Neural cell (in vitro differentiated cells): Measurements from ENCODE around the gene LSM6.

Experiments
- POLR2AphosphoS5 ChIP-seq: IDR thresholded peaks from 2 replicates; pipeline ENCODE4 v1.6.1; 2012
- TF ChIP-seq, protein P1 (sequence below): fragments of 450-650 bp; IDR thresholded peaks from 2 replicates; pipeline ENCODE4 v1.5.1; 2014; ENCODE audit warnings: antibody characterized with exemption, mild to moderate bottlenecking, moderate library complexity; ENCODE audit not compliant: poor library complexity, severe bottlenecking
- TF ChIP-seq, protein P2 (sequence below): IDR thresholded peaks from 2 replicates; pipeline ENCODE4 v1.6.1; 2012; ENCODE audit warnings: borderline replicate concordance

DNA sequence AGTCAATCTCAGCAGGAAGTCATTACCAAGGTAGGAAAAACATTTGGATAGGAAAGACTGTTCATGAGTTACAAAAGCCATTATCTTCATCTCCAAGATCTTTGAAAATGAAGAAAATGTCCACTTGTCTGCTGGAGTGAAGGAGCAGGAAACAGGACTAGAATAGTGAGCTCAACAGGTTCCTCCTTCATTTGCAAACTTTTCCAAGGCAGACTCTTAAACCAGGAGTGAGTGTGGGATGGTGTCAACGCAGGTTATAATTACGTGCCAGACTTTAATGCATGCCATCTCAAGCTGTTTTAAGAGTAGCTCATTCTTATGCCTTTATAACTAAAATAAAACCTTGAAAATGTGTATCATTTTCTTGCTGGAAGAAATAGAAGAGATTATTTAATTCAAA is 35.4 kb downstream of the LSM6 start:
- TF ChIP-seq, protein P1, sequence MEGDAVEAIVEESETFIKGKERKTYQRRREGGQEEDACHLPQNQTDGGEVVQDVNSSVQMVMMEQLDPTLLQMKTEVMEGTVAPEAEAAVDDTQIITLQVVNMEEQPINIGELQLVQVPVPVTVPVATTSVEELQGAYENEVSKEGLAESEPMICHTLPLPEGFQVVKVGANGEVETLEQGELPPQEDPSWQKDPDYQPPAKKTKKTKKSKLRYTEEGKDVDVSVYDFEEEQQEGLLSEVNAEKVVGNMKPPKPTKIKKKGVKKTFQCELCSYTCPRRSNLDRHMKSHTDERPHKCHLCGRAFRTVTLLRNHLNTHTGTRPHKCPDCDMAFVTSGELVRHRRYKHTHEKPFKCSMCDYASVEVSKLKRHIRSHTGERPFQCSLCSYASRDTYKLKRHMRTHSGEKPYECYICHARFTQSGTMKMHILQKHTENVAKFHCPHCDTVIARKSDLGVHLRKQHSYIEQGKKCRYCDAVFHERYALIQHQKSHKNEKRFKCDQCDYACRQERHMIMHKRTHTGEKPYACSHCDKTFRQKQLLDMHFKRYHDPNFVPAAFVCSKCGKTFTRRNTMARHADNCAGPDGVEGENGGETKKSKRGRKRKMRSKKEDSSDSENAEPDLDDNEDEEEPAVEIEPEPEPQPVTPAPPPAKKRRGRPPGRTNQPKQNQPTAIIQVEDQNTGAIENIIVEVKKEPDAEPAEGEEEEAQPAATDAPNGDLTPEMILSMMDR = no peak
- TF ChIP-seq, protein P2, sequence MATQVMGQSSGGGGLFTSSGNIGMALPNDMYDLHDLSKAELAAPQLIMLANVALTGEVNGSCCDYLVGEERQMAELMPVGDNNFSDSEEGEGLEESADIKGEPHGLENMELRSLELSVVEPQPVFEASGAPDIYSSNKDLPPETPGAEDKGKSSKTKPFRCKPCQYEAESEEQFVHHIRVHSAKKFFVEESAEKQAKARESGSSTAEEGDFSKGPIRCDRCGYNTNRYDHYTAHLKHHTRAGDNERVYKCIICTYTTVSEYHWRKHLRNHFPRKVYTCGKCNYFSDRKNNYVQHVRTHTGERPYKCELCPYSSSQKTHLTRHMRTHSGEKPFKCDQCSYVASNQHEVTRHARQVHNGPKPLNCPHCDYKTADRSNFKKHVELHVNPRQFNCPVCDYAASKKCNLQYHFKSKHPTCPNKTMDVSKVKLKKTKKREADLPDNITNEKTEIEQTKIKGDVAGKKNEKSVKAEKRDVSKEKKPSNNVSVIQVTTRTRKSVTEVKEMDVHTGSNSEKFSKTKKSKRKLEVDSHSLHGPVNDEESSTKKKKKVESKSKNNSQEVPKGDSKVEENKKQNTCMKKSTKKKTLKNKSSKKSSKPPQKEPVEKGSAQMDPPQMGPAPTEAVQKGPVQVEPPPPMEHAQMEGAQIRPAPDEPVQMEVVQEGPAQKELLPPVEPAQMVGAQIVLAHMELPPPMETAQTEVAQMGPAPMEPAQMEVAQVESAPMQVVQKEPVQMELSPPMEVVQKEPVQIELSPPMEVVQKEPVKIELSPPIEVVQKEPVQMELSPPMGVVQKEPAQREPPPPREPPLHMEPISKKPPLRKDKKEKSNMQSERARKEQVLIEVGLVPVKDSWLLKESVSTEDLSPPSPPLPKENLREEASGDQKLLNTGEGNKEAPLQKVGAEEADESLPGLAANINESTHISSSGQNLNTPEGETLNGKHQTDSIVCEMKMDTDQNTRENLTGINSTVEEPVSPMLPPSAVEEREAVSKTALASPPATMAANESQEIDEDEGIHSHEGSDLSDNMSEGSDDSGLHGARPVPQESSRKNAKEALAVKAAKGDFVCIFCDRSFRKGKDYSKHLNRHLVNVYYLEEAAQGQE = no peak
- TF ChIP-seq POLR2AphosphoS5 = no peak
